CD4-positive, CD25-positive, alpha-beta regulatory T cell (primary cell): ENCODE measurements around the gene QSOX2. TPM values are rescaled to one million over a fixed set of nuclear protein-coding genes. Genes with fewer than 3 reads are reported as not detected.

Experiments used
- ATAC-seq, 2 donors: fragments of 150-1000 bp; cut with Tn5 transposase; one replicate each; pipeline ENCODE4 v1.10.0; 2021; ENCODE audit warnings: low read depth in 2 of 2, moderate number of reproducible peaks in 2 of 2, moderate library complexity in 1 of 2
- DNase-seq, 3 donors: peaks; one replicate each; pipeline versions ENCODE4 v3.0.0 to v3.0.0-alpha.2; 2012 to 2022; ENCODE audit warnings: mixed read lengths in 1 of 3
- H3K27ac ChIP-seq: one replicate; pipeline ENCODE4 v1.7.0; 2013; ENCODE audit warnings: mild to moderate bottlenecking, low read length; ENCODE audit not compliant: insufficient read depth, poor library complexity, severe bottlenecking
- H3K27me3 ChIP-seq: one replicate; pipeline ENCODE4 v1.7.0; 2013; ENCODE audit warnings: low read length; ENCODE audit not compliant: control insufficient read depth, insufficient read depth
- H3K36me3 ChIP-seq: one replicate; pipeline ENCODE4 v1.7.0; 2013; ENCODE audit warnings: mild to moderate bottlenecking, low read length, moderate library complexity; ENCODE audit not compliant: control insufficient read depth, insufficient read depth
- H3K4me1 ChIP-seq: 2 replicates; pipeline ENCODE4 v1.7.0; 2013; ENCODE audit warnings: mild to moderate bottlenecking, low read length; ENCODE audit not compliant: insufficient read depth, control insufficient read depth, poor library complexity, severe bottlenecking
- H3K4me3 ChIP-seq: one replicate; pipeline ENCODE4 v1.7.0; 2013; ENCODE audit warnings: low read depth, mild to moderate bottlenecking, low read length, moderate library complexity
- H3K9me3 ChIP-seq, 2 experiments: 1 replicate in 1 of 2; 2 replicates in 1 of 2; pipeline ENCODE4 v1.7.0; 2013; ENCODE audit warnings: low read length in 2 of 2, mild to moderate bottlenecking in 1 of 2, moderate library complexity in 1 of 2; ENCODE audit not compliant: control insufficient read depth in 2 of 2
- H3K27ac Mint-ChIP-seq, 3 donors: one replicate each; pipeline ENCODE4 v1.8.0; 2020 to 2022; ENCODE audit warnings: mild to moderate bottlenecking in 3 of 3, mixed read lengths in 3 of 3, moderate library complexity in 2 of 3
- H3K27me3 Mint-ChIP-seq: one replicate; pipeline ENCODE4 v1.8.0; 2022; ENCODE audit warnings: mild to moderate bottlenecking, mixed read lengths
- H3K36me3 Mint-ChIP-seq: one replicate; pipeline ENCODE4 v1.8.0; 2020; ENCODE audit warnings: mixed read lengths
- H3K4me1 Mint-ChIP-seq, 4 donors: one replicate each; pipeline ENCODE4 v1.8.0; 2020 to 2022; ENCODE audit warnings: mixed read lengths in 4 of 4, mild to moderate bottlenecking in 1 of 4
- H3K4me3 Mint-ChIP-seq, 4 donors: one replicate each; pipeline ENCODE4 v1.8.0; 2020 to 2022; ENCODE audit warnings: mild to moderate bottlenecking in 4 of 4, mixed read lengths in 4 of 4, moderate library complexity in 3 of 4
- H3K9me3 Mint-ChIP-seq, 7 donors: one replicate each; pipeline ENCODE4 v1.8.0; 2020 to 2022; ENCODE audit warnings: mixed read lengths in 7 of 7, mild to moderate bottlenecking in 3 of 7, moderate library complexity in 2 of 7
- polyA plus RNA-seq, 4 donors: library from polyadenylated mRNA; unstranded; fragments of 300-500 nt; fragmentation: Illumina TruSeq; gene quantifications; one replicate each; pipeline ENCODE4 v1.2.3, GENCODE V29; 2021
- total RNA-seq: library from RNA; stranded (reverse); gene quantifications from one replicate; pipeline ENCODE4 v1.2.3, GENCODE V29; 2022

The QSOX2 gene
- total and polyA plus RNA-seq, 5 donors from 2014 or later: 0.33 to 16.6 (median 0.46) TPM

- no peak overlapping the region for H3K4me3 ChIP-seq
- peak in 1 of 3 donors; percentile 20 for DNase-seq
- ATAC-seq: peak; percentile 17 to 29
These were observed 20.3 kb downstream of the QSOX2 start for GRCh38 chr9:136225366-136225747.

GRCh38 chr9:136223871-136224640 lies 21.6 kb downstream of the QSOX2 start:
- Mint-ChIP-seq H3K36me3 (peaks cover 25% of the 10 kb centered on the region), H3K27me3 (no peaks in the 10 kb centered on the region), H3K9me3 (peaks cover 0 to 4% (median 0%) of the 10 kb centered on the region in 7 donors), H3K4me1 (peaks cover 0 to 42% (median 1%) of the 10 kb centered on the region in 4 donors), H3K27ac (no peak overlapping the region), H3K4me3 (no peak overlapping the region)
- peak overlapping the region; percentile 82 for H3K27ac ChIP-seq
- H3K36me3 ChIP-seq: peaks cover 19% of the 10 kb centered on the region
- no peak overlapping the region for H3K4me3 ChIP-seq
- ATAC-seq (no peak), DNase-seq (no peak)
- H3K4me1 ChIP-seq: no peaks in the 10 kb centered on the region
- no peaks in the 10 kb centered on the region for H3K27me3 ChIP-seq
- no peaks in the 10 kb centered on the region for H3K9me3 ChIP-seq

More at GRCh38 chr9:136225366-136225747, 20.3 kb downstream of the QSOX2 start:
- Histone ChIP-seq H3K36me3 (peaks cover 19% of the 10 kb centered on the region), H3K27me3 (no peaks in the 10 kb centered on the region), H3K27ac (peak overlapping the region; percentile 82), H3K4me1 (no peaks in the 10 kb centered on the region), H3K9me3 (no peaks in the 10 kb centered on the region)
- H3K4me3 Mint-ChIP-seq: peak overlapping the region; percentile 38 to 77 (median 58)
- H3K27ac Mint-ChIP-seq: peak overlapping the region; percentile 76 to 95 (median 90)
- H3K4me1 Mint-ChIP-seq: peaks cover 0 to 41% (median 1%) of the 10 kb centered on the region in 4 donors
- no peaks in the 10 kb centered on the region for H3K27me3 Mint-ChIP-seq
- H3K9me3 Mint-ChIP-seq: peaks cover 0 to 4% (median 0%) of the 10 kb centered on the region in 7 donors
- peaks cover 25% of the 10 kb centered on the region for H3K36me3 Mint-ChIP-seq

GRCh38 chr9:136222906-136223285 lies 22.7 kb downstream of the QSOX2 start:
- Histone ChIP-seq H3K27ac (no peak overlapping the region), H3K36me3 (peaks cover 23% of the 10 kb centered on the region), H3K27me3 (no peaks in the 10 kb centered on the region), H3K4me3 (no peak overlapping the region), H3K4me1 (no peaks in the 10 kb centered on the region), H3K9me3 (no peaks in the 10 kb centered on the region)
- ATAC-seq (no peak), DNase-seq (no peak)
- H3K4me1 Mint-ChIP-seq: peaks cover 0 to 37% (median 0%) of the 10 kb centered on the region in 4 donors
- peak overlapping the region in 1 of 3 donors; percentile 76 for H3K27ac Mint-ChIP-seq
- no peak overlapping the region for H3K4me3 Mint-ChIP-seq
- peaks cover 25% of the 10 kb centered on the region for H3K36me3 Mint-ChIP-seq
- peaks cover 0 to 3% (median 0%) of the 10 kb centered on the region in 7 donors for H3K9me3 Mint-ChIP-seq
- H3K27me3 Mint-ChIP-seq: no peaks in the 10 kb centered on the region

GRCh38 chr9:136222166-136222905 lies 23.3 kb downstream of the QSOX2 start:
- Mint-ChIP-seq H3K27me3 (no peaks in the 10 kb centered on the region), H3K4me1 (peaks cover 0 to 34% (median 0%) of the 10 kb centered on the region in 4 donors), H3K36me3 (peaks cover 25% of the 10 kb centered on the region), H3K9me3 (peaks cover 0 to 3% (median 0%) of the 10 kb centered on the region in 7 donors), H3K4me3 (no peak overlapping the region), H3K27ac (no peak overlapping the region)
- DNase-seq (no peak), ATAC-seq (no peak)
- no peak overlapping the region for H3K27ac ChIP-seq
- H3K4me3 ChIP-seq: no peak overlapping the region
- H3K4me1 ChIP-seq: no peaks in the 10 kb centered on the region
- no peaks in the 10 kb centered on the region for H3K9me3 ChIP-seq
- H3K36me3 ChIP-seq: peaks cover 28% of the 10 kb centered on the region
- H3K27me3 ChIP-seq: no peaks in the 10 kb centered on the region

GRCh38 chr9:136220017-136220729 lies 25.4 kb downstream of the QSOX2 start:
- Histone ChIP-seq H3K4me3 (no peak overlapping the region), H3K27ac (no peak overlapping the region), H3K9me3 (no peaks in the 10 kb centered on the region), H3K27me3 (no peaks in the 10 kb centered on the region), H3K36me3 (peaks cover 40% of the 10 kb centered on the region), H3K4me1 (no peaks in the 10 kb centered on the region)
- Mint-ChIP-seq H3K4me1 (peaks cover 0 to 16% (median 0%) of the 10 kb centered on the region in 4 donors), H3K36me3 (peaks cover 27% of the 10 kb centered on the region), H3K9me3 (peaks cover 0 to 3% (median 0%) of the 10 kb centered on the region in 7 donors), H3K27me3 (no peaks in the 10 kb centered on the region), H3K4me3 (peak overlapping the region in 1 of 4 donors; percentile 25), H3K27ac (peak overlapping the region in 1 of 3 donors; percentile 80)
- DNase-seq: peak in 1 of 3 donors; percentile 35
- ATAC-seq: peak; percentile 60 to 64

- Histone ChIP-seq H3K9me3 (no peaks in the 10 kb centered on the region), H3K4me1 (no peaks in the 10 kb centered on the region), H3K4me3 (no peak overlapping the region), H3K27me3 (no peaks in the 10 kb centered on the region), H3K36me3 (peaks cover 47% of the 10 kb centered on the region), H3K27ac (no peak overlapping the region)
- Mint-ChIP-seq H3K27ac (no peak overlapping the region), H3K4me1 (peaks cover 0 to 13% (median 0%) of the 10 kb centered on the region in 4 donors), H3K4me3 (peak overlapping the region in 1 of 4 donors; percentile 2), H3K27me3 (no peaks in the 10 kb centered on the region), H3K36me3 (peaks cover 30% of the 10 kb centered on the region), H3K9me3 (no peaks in the 10 kb centered on the region)
- DNase-seq (no peak), ATAC-seq (no peak)
These were observed 26.3 kb downstream of the QSOX2 start for GRCh38 chr9:136219276-136219675.

GRCh38 chr9:136218673-136219072 lies 26.9 kb downstream of the QSOX2 start:
- Mint-ChIP-seq H3K4me1 (peaks cover 0 to 10% (median 0%) of the 10 kb centered on the region in 4 donors), H3K9me3 (no peaks in the 10 kb centered on the region), H3K4me3 (no peak overlapping the region), H3K27me3 (no peaks in the 10 kb centered on the region), H3K27ac (no peak overlapping the region), H3K36me3 (peaks cover 33% of the 10 kb centered on the region)
- no peak overlapping the region for H3K27ac ChIP-seq
- H3K4me3 ChIP-seq: no peak overlapping the region
- no peaks in the 10 kb centered on the region for H3K4me1 ChIP-seq
- no peaks in the 10 kb centered on the region for H3K9me3 ChIP-seq
- H3K27me3 ChIP-seq: no peaks in the 10 kb centered on the region
- no peak for ATAC-seq
- DNase-seq: no peak
- H3K36me3 ChIP-seq: peaks cover 50% of the 10 kb centered on the region
